IPS DF 6.9 (cell line): Measurements from ENCODE around the gene C2CD5.
A peak's percentile ranks its signal among the peaks of the same experiment; 100 is the strongest.
"Not testable (repeated sequence)": the region's sequence is repeated elsewhere in the genome, so short reads cannot be mapped to it uniquely, and the experiment has no call there.

ENCODE experiments used
- DNase-seq: peaks from one replicate; pipeline ENCODE4 v3.0.0-alpha.2; 2013; ENCODE audit warnings: low read depth, low spot score
- H3K27ac ChIP-seq: one replicate; pipeline ENCODE4 v1.5.1; 2013; ENCODE audit warnings: low read length, control low read depth
- H3K27me3 ChIP-seq: 2 replicates; pipeline ENCODE4 v1.6.1; 2013; ENCODE audit warnings: mild to moderate bottlenecking, low read length; ENCODE audit not compliant: control insufficient read depth, insufficient read depth
- H3K36me3 ChIP-seq: 2 replicates; pipeline ENCODE4 v1.6.1; 2013; ENCODE audit warnings: low read length; ENCODE audit not compliant: control insufficient read depth, insufficient read depth
- H3K4me1 ChIP-seq: 2 replicates; pipeline ENCODE4 v1.6.1; 2013; ENCODE audit warnings: low read length; ENCODE audit not compliant: control insufficient read depth, insufficient read depth
- H3K4me3 ChIP-seq: 2 replicates; pipeline ENCODE4 v1.5.1; 2013; ENCODE audit warnings: mild to moderate bottlenecking, low read length
- H3K9me3 ChIP-seq: 2 replicates; pipeline ENCODE4 v1.6.1; 2013; ENCODE audit warnings: low read length, inconsistent platforms; ENCODE audit not compliant: control insufficient read depth, insufficient read depth
- WGBS: extraction: QIAGEN DNeasy Blood & Tissue Kit; methylation state at CpG from one replicate; pipeline ENCODE4 v1.1.7; 2013; ENCODE audit warnings: mixed read lengths, missing lambda C conversion rate; ENCODE audit not compliant: insufficient read length, insufficient coverage; 5-methylcytosine and 5-hydroxymethylcytosine counted together

The C2CD5 gene

DNA sequence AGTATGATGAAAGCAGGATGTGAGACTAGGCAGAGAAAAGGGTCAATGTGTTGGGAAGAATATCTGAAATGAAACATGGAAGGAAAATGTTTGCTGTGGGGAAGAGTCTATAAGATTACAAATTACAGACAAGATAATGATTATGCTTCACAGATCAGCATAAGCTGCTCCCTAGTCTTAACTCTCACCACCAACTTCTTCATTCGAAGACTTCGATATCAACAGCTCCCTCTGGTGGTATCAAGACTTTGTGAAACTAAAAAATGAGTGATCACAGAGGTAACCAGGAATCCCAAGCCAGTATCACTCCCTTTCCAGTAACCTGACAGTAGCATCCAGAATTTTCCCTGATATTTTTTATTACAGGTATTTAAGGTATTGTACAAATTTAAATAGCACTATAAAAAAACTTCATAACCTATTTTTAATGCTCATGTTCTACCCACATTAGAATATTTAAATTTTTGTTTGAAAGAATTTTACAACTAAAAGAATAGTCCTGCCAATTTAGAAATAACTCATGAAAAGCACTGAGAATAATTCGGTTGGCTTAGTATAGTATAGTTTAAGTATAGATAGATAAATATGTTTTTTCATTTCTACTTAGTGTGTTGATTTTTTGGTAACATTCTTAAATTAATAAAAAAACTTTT, 84.4 kb downstream of the C2CD5 start:
- DNase-seq = no peak
- H3K27ac ChIP-seq = no peak overlapping the region
- no peaks in the 10 kb centered on the region for H3K27me3 ChIP-seq
- H3K36me3 ChIP-seq = no peaks in the 10 kb centered on the region; the same call in 1 of the 2 replicates
- WGBS = no CpG with 5 or more reads among the region's 3 CpGs
- H3K9me3 ChIP-seq = no peaks in the 10 kb centered on the region
- H3K4me3 ChIP-seq = no peak overlapping the region
- H3K4me1 ChIP-seq = no peaks in the 10 kb centered on the region

DNA sequence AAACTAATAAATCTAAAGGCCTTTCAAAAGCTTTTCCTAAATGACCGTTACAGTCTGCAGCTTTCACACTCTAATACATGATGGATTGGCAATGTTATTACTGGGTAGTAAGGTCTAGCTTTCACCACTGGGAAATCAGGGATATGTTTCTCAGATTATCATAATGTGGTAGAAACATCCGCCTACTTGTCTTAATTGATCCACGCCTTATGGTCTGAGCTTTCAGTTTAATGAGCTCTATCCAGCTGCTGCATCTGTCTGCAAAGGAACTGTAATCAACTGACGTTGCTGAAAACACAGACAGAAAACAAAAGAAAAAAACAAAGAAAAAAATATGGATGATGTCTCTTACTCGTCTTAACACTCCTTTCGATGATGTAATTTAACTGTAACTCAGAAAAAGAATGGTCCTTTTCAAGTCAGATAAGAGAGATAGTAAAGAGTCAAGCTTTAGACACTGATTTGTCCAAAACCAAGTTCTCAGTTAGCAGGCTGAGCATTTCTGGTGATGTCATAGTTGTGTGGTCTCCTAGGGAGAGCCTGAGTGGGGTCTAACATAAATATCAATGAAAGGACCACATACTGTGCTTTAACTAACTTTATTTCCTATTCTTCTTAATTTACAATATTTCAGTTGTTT, 85.9 kb downstream of the C2CD5 start:
- Histone ChIP-seq H3K27me3 (no peaks in the 10 kb centered on the region), H3K4me1 (no peaks in the 10 kb centered on the region), H3K9me3 (no peaks in the 10 kb centered on the region), H3K36me3 (no peaks in the 10 kb centered on the region; the same call in 1 of the 2 replicates), H3K4me3 (no peak overlapping the region), H3K27ac (no peak overlapping the region)
- DNase-seq = no peak
- no CpG with 5 or more reads among the region's 6 CpGs for WGBS

DNA sequence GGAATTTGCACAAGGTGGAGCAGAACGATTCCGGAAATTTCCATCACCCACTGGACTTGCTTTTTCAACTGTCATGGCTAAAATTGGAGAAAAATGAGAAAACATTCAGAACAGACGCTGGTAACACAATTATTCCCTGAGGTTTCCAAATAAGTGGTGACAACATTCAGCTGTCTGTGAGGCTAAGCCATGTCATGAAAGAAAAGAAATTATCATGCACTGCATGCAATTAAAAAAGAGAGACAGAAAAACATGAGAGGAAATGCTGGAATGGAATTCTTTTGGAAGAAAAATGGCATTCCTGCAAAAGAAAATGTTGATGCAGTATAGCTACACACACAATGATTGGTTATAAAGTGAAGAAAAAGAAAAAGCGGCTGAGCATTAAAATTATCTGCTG, 87.3 kb downstream of the C2CD5 start:
- Histone ChIP-seq H3K27me3 (no peaks in the 10 kb centered on the region), H3K36me3 (no peaks in the 10 kb centered on the region; the same call in 1 of the 2 replicates), H3K27ac (no peak overlapping the region), H3K4me1 (no peaks in the 10 kb centered on the region), H3K4me3 (no peak overlapping the region), H3K9me3 (no peaks in the 10 kb centered on the region)
- no peak for DNase-seq
- no CpG with 5 or more reads among the region's 4 CpGs for WGBS

DNA sequence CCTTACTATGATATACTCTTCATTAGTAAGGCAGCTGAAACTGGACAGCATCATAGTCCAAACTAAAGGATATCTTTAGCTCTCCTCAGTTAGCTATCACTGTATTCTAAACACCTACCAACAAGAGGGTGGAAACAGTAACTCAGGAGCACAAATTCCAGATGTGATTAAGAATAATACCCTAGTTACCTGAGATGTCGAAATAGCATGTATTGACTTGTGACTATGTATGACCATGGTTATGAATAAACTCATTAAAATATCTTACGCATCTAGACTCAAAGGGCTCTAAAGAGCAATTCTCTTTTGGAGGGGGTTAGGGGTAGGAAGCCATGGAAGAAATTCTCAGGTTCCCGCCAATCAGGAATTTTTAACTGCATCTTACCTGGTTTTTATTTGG, 90.8 kb downstream of the C2CD5 start:
- no peak overlapping the region for H3K4me3 ChIP-seq
- no peaks in the 10 kb centered on the region; the same call in 1 of the 2 replicates for H3K36me3 ChIP-seq
- WGBS = no CpG with 5 or more reads among the region's 3 CpGs
- no peak overlapping the region for H3K27ac ChIP-seq
- DNase-seq = no peak
- H3K9me3 ChIP-seq = no peaks in the 10 kb centered on the region
- H3K4me1 ChIP-seq = no peaks in the 10 kb centered on the region
- no peaks in the 10 kb centered on the region for H3K27me3 ChIP-seq

- Histone ChIP-seq H3K9me3 (no peaks in the 10 kb centered on the region), H3K27ac (no peak overlapping the region), H3K4me1 (no peaks in the 10 kb centered on the region), H3K4me3 (no peak overlapping the region), H3K27me3 (no peaks in the 10 kb centered on the region), H3K36me3 (no peaks in the 10 kb centered on the region)
- WGBS = no CpG with 5 or more reads among the region's 4 CpGs
- DNase-seq = no peak
These were observed 97.1 kb downstream of the C2CD5 start for GRCh38 chr12:22447223-22447622.

GRCh38 chr12:22444317-22444665, 100.1 kb downstream of the C2CD5 start:
- H3K36me3 ChIP-seq, H3K27ac ChIP-seq, DNase-seq, H3K4me3 ChIP-seq, H3K4me1 ChIP-seq, H3K27me3 ChIP-seq, H3K9me3 ChIP-seq: not testable (repeated sequence)
- no CpG with 5 or more reads among the region's 11 CpGs for WGBS

- Histone ChIP-seq H3K36me3 (no peaks in the 10 kb centered on the region), H3K4me3 (no peak overlapping the region), H3K27me3 (no peaks in the 10 kb centered on the region), H3K9me3 (no peaks in the 10 kb centered on the region), H3K4me1 (no peaks in the 10 kb centered on the region), H3K27ac (no peak overlapping the region)
- no CpG with 5 or more reads among the region's 17 CpGs for WGBS
- DNase-seq = peak; percentile 77
These were observed 100.7 kb downstream of the C2CD5 start for GRCh38 chr12:22443379-22444316.

GRCh38 chr12:22437031-22437806, 107.1 kb downstream of the C2CD5 start:
- H3K27me3 ChIP-seq = no peaks in the 10 kb centered on the region
- WGBS = no CpG with 5 or more reads among the region's 10 CpGs
- H3K9me3 ChIP-seq = no peaks in the 10 kb centered on the region
- no peak overlapping the region for H3K4me3 ChIP-seq
- DNase-seq = no peak
- peaks cover 2% of the 10 kb centered on the region; the same call in 1 of the 2 replicates for H3K4me1 ChIP-seq
- H3K27ac ChIP-seq = no peak overlapping the region
- H3K36me3 ChIP-seq = no peaks in the 10 kb centered on the region

GRCh38 chr12:22435583-22435982, 108.8 kb downstream of the C2CD5 start:
- DNase-seq = no peak
- peaks cover 2% of the 10 kb centered on the region; the same call in 1 of the 2 replicates for H3K4me1 ChIP-seq
- H3K27ac ChIP-seq = no peak overlapping the region
- WGBS = no CpG with 5 or more reads among the region's 3 CpGs
- H3K27me3 ChIP-seq = no peaks in the 10 kb centered on the region
- no peaks in the 10 kb centered on the region for H3K36me3 ChIP-seq
- H3K4me3 ChIP-seq = no peak overlapping the region
- no peaks in the 10 kb centered on the region for H3K9me3 ChIP-seq

- DNase-seq = no peak
- Histone ChIP-seq H3K27me3 (no peaks in the 10 kb centered on the region), H3K4me1 (no peaks in the 10 kb centered on the region), H3K36me3 (no peaks in the 10 kb centered on the region), H3K4me3 (no peak overlapping the region), H3K9me3 (no peaks in the 10 kb centered on the region), H3K27ac (no peak overlapping the region)
- no CpG with 5 or more reads among the region's 1 CpG for WGBS
These were observed 112.6 kb downstream of the C2CD5 start for GRCh38 chr12:22431693-22432251.
